Activated CD8-positive, alpha-beta memory T cell treated with anti-CD3 and anti-CD28 coated beads, Interleukin-2, amount 50 U/mL, for 24 hours (primary cell): ENCODE measurements around the gene ABAT.
A peak's percentile ranks its signal among the peaks of the same experiment; 100 is the strongest.
"Not testable (repeated sequence)": the region's sequence is repeated elsewhere in the genome, so short reads cannot be mapped to it uniquely, and the experiment has no call there.

ENCODE experiments used
- DNase-seq: peaks from one replicate; pipeline ENCODE4 v3.0.0-alpha.2; 2020; ENCODE audit errors: extremely low read depth

ABAT gene

GRCh38 chr16:8649829-8650554 lies 24.4 kb upstream of the ABAT start:
- no peak for DNase-seq

DNA sequence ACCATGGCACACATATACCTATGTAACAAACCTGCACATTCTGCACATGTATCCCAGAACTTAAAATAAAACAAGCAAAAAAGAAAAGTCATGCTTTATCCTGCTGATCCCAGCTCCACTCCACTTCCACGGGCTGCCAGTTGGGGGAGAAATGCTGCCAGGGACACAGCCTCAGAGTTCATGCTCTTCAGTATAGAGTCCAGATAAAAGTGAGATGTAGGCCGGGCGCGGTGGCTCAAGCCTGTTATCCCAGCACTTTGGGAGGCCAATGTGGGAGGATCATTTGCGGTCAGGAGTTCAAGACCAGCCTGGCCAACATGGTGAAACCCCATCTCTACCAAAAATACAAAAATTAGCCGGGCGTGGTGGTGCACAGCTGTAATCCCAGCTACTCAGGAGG lies 22.5 kb upstream of the ABAT start:
- DNase-seq, result not testable (repeated sequence)

DNA sequence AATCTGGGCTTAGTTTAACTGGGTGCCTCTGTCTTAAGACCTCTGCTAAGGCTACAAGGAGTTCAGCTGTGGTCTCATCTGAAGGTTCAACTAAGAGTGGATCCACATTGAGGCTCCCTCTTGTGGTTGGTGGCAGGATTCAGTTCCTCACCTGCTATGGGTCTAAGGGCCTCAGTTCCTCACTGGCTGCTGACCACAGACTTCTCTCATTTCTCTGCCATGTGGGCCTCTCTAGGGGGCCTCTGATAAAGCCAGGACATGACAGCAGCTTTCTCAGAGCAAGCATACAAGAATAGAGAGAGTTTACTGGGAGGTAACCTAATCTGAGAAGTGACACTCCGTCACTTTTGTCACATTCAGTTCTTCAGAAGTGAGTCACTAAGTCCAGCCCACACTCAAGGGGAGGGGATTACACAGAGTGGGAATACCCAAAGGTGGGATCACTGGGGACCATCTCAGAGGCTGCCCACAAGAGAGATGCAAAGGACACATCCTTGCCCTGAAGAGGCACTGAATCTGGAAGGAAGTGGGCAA lies 19.2 kb upstream of the ABAT start:
- DNase-seq, result no peak

DNA sequence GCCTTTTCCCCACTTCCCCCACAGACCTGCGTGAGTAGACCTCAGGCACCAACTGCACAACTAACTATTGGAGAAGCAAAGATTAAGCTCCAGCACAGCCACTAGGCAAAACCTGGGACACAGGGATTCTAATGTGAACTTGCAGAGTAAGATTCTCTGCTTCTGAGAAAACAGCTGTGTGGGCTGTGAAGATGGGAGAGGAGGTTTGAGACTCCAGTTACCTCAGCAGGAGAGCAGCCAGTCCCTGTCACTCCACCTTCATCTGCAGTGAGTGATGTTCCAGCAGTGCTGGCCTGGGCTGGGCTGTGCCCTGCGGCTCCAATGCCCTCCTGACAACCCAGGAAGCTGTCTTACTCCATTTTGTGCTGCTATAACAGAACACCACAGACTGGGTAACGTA lies 18.0 kb upstream of the ABAT start:
- no peak for DNase-seq

- DNase-seq, result no peak
These were observed 13.5 kb upstream of the ABAT start for GRCh38 chr16:8660841-8661301.

GRCh38 chr16:8661703-8662102 lies 12.7 kb upstream of the ABAT start:
- no peak for DNase-seq

DNA sequence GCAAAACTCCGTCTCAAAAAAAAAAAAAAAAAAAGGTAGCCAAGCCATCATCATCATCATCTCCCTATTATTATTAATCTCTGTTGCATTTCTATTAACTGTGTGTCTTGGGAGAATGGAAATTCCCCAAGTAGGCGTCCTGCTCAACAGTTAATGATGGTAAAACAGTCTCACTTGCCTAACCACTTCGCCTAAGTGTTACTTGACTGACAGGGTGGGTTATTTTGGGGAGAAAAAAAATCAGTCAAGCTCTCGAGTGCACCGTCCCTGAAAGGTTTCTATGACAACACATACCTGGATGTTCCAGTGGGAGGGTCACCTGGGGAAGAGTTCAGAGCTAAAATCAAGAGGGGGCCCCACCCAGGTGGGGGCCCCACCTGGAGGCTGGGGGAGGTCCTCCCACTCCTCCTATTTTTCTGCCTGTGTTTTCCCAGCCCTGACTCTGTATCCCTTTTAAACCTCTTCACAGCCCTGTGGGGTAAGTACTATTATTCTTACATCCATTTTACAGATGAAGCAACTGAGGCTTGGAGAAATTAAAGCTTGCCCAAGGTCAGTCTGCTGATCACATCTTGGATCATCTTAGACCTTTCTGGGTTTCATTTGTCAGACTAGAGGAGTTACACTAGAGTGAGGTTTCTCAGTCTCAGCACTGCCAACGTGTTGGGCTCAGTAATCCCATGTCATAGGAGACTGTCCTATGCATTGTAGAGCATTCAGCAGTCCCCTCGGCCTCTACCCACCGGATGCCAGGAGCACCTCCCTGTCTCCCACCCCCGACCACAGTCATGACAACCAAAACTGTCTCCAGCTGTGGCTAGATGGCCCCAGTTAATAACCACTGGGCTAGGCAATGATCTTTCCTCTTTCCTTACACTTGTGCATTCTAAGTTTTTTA lies 11.0 kb upstream of the ABAT start:
- no peak for DNase-seq

- no peak for DNase-seq
These were observed 8.9 kb upstream of the ABAT start for GRCh38 chr16:8665529-8665928.

DNA sequence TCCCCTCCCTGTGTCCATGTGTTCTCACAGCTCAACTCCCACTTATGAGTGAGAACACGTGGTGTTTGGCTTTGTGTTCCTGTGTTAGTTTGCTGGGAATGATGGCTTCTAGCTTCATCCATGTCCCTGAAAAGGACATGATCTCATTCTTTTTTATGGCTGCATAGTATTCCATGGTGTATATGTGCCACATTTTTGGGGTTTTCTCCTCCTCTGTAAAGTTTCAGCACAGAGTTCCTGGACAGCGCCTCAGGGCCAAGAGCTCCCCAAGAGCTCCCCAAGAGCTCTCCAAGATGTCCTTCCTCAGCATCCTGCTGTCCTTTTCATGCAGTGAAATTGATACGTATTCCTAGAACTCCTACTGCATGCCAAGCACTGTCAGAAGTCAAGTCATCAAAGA lies 6.9 kb upstream of the ABAT start:
- no peak for DNase-seq

DNA sequence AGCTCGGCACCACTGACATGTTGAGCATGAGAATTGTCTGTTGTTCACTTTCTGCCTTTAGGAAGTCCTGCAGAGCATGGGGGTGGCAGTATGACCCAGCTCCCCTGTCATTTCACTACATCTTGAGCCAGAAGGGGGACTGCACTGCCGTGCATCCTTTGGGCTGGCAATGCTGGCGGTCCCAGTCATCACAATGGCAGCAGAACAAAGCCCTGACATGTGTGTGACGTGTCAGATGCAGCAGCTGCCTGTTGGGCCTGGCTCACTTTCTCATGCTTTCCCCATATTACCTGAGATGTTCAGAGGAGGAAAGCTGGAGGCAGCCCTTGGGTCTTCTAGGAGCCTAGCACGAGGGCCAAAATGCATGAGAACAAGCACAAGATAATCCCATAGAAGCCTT lies 6.3 kb upstream of the ABAT start:
- no peak for DNase-seq

- no peak for DNase-seq
These were observed 4.9 kb upstream of the ABAT start for GRCh38 chr16:8669481-8669880.

GRCh38 chr16:8670014-8670560 lies 4.3 kb upstream of the ABAT start:
- no peak for DNase-seq

GRCh38 chr16:8673611-8674412 lies 605 bp upstream of the ABAT start:
- no peak for DNase-seq

DNA sequence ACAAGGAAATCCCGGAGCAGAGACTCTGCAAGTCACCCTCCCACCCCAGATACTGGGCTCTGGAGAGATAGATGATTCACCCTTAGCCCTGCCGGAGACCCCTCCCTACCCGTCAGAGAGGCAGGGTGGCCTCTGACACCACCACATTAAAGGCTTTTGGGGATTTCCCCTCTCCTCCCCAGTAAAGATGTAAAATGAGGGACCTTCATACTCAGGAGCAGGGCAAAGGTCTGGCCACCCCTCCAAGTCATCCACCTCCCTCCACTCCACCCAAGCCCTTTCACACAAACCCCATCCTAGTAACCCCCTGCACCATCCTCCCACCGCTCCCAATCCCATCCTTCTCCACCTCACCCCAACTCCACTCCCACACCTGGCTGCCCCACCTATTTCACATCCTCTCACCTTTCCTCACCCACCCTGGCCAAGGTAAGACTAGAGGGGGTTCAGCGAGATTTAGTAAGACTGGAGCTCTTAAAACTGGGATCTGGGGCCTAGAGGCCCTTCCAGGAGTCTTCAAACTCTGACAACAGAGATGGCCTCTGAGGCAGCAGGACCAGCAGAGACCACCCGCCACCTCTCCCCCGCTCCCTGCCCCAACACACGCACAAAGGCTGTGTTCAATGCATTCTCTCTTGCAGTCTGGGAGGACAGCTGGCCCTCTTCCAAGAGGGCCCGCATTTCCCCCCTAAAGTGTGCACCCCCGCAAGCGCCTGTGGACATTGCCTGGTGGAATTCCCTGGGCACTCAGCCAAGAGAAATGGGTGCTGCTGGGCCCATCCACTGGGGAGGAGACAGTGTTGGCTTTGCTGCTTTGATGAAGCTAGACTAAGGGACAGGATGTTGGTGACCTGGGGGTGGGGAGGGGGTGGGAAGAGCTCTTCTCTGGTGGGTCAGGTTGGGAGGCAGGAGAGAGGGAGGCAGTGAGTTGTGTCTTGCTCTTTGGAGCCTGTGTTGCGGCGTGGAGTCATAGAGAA lies 1.1 kb downstream of the ABAT start:
- peak; percentile 18 for DNase-seq

DNA sequence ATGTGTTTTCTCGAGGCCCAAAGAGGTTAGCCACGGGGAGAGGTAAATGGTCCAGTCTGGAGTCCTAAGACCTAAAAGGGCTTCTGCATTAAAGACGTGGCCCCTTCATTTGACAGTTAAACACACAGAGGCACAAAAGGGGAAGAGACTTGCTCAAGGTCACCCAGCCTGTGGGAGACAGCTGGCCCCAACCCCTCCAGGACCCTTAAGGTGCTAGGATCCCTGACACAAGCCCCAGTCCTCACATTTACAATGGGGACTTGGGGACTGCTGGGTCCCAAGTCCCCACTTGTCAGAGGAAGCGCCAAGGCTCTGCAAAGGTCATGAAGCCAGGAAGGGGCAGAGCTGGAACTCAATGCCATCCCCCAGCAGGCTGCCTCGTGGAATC lies 1.7 kb downstream of the ABAT start:
- no peak for DNase-seq

GRCh38 chr16:8676737-8677375 lies 2.4 kb downstream of the ABAT start:
- DNase-seq, result no peak

DNA sequence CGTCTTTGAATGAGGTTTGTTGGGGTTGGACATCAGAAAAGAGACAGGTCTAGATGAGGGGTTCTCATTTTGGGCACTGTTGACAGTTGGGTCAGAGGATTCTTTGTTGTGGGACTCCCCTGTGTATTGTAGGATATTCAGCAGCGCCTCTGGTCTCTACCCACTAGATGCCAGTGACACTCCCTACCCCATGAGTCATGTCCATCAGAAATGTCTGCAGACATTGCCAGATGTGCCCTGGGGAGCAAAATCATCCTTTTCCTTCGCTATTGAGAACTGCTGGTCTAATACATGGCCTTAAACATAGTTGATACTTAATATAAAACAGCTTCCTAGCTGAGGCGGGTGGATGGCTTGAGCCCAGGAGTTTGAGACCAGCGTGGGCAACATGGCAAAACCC lies 3.1 kb downstream of the ABAT start:
- no peak for DNase-seq

DNA sequence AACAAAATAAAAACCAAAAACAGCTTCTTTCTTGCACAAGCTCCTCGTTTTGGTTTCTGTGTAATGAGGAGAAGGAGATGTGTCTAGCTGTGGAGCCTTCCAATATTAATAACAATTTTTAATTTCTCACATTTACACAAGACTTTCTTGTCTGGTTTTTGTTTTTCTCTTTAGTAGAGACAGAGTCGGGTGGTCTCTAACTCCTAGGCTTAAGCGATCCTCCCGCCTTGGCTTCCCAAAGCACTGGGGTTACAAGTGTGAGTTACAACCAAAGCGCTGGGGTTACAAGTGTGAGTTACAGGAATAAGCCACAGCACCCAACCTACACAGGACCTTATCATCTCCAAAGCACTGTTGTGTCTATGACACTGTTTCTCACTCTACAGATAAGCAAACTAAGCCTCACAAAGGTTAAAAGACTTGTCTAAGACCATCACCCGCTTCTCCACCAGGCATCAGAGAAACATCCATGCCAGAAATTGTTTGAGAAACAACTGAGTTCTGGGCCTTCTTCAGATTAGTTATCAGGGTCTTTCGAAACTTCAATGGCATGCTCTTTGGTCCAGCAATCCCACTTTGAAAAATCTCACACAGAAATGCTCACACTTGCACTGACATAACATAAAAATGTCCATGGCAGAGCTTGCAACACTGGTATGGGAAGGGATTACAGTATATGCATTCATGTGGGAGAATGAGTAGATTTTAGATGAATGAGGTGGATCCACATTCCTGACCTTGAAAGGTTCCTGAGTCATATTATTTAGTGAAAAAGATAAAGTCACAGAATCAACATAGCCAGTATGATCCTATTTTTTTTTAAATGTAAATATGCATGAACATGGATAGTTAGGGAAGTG lies 3.9 kb downstream of the ABAT start:
- no peak for DNase-seq

DNA sequence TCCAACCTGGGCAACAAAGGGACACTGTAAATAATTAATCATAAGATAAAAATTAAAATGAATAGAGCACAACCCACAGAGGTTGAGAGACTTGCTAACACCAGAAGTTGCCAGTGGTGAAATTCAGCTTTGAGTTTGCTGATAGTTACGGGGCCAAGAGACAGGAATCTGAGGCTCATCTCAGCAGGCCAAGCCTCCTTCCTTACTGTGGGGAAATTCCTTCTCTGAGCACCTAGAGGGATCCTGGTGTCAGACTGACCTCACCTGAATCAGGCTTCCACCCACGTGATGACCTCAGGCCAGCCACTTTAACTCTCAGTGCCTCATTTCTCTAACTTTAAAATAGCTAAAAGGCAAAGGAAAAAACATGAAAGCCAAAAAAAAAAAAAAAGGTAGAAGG lies 4.7 kb downstream of the ABAT start:
- no peak for DNase-seq
